Activated naive CD4-positive, alpha-beta T cell treated with anti-CD3 and anti-CD28 coated beads, Interleukin-2, amount 50 U/mL, for 24 hours (primary cell): ENCODE data around the gene PDE9A.
A peak's percentile ranks its signal among the peaks of the same experiment; 100 is the strongest.

Experiments used
- H3K27ac Mint-ChIP-seq: one replicate; pipeline ENCODE4 v1.8.0; 2021; ENCODE audit warnings: mild to moderate bottlenecking, mixed read lengths
- H3K27me3 Mint-ChIP-seq: one replicate; pipeline ENCODE4 v1.8.0; 2021; ENCODE audit warnings: mixed read lengths
- H3K36me3 Mint-ChIP-seq: one replicate; pipeline ENCODE4 v1.8.0; 2021; ENCODE audit warnings: mixed read lengths
- H3K4me1 Mint-ChIP-seq: one replicate; pipeline ENCODE4 v1.8.0; 2021; ENCODE audit warnings: mixed read lengths
- H3K4me3 Mint-ChIP-seq: one replicate; pipeline ENCODE4 v1.8.0; 2021; ENCODE audit warnings: mild to moderate bottlenecking, mixed read lengths
- H3K9me3 Mint-ChIP-seq: one replicate; pipeline ENCODE4 v1.8.0; 2021; ENCODE audit warnings: mixed read lengths

Gene PDE9A

GRCh38 chr21:42646076-42646825 lies 7.2 kb upstream of the PDE9A start:
- Mint-ChIP-seq H3K4me1 (no peaks in the 10 kb centered on the region), H3K36me3 (no peaks in the 10 kb centered on the region), H3K9me3 (no peaks in the 10 kb centered on the region)

GRCh38 chr21:42646836-42647235 lies 6.6 kb upstream of the PDE9A start:
- H3K27me3 Mint-ChIP-seq, result no peaks in the 10 kb centered on the region
- no peaks in the 10 kb centered on the region for H3K36me3 Mint-ChIP-seq
- peaks cover 1% of the 10 kb centered on the region for H3K4me1 Mint-ChIP-seq
- no peaks in the 10 kb centered on the region for H3K9me3 Mint-ChIP-seq
- H3K4me3 Mint-ChIP-seq, result no peak overlapping the region
- H3K27ac Mint-ChIP-seq, result no peak overlapping the region

More at GRCh38 chr21:42646076-42646825, 7.2 kb upstream of the PDE9A start:
- Mint-ChIP-seq H3K27ac (no peak overlapping the region), H3K4me3 (no peak overlapping the region), H3K27me3 (no peaks in the 10 kb centered on the region)

DNA sequence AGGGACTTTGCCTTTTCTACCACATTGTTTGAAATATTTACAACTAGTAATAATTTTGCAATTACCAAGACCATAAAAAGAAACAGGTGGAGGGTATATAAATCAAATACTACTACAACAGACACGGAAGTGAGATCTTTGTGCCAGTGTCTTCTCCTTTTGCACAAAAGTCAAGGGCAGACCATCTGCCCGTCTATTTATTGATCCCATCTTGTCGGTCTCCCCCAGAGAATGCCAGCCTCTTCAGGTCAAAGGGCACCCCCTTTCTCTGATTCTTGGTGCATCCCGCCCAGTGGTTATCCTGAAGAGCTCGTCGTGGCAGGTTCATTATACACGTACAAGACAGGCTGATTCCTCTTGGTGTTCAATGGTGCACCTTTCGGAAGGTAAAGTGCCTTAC lies 4.8 kb upstream of the PDE9A start:
- Mint-ChIP-seq H3K4me3 (no peak overlapping the region), H3K27ac (no peak overlapping the region), H3K27me3 (no peaks in the 10 kb centered on the region), H3K36me3 (no peaks in the 10 kb centered on the region), H3K4me1 (peaks cover 5% of the 10 kb centered on the region), H3K9me3 (no peaks in the 10 kb centered on the region)

- H3K4me1 Mint-ChIP-seq, result peaks cover 6% of the 10 kb centered on the region
- no peaks in the 10 kb centered on the region for H3K9me3 Mint-ChIP-seq
- no peak overlapping the region for H3K27ac Mint-ChIP-seq
- no peaks in the 10 kb centered on the region for H3K27me3 Mint-ChIP-seq
- no peak overlapping the region for H3K4me3 Mint-ChIP-seq
- no peaks in the 10 kb centered on the region for H3K36me3 Mint-ChIP-seq
These were observed 4.0 kb upstream of the PDE9A start for GRCh38 chr21:42649122-42650032.

DNA sequence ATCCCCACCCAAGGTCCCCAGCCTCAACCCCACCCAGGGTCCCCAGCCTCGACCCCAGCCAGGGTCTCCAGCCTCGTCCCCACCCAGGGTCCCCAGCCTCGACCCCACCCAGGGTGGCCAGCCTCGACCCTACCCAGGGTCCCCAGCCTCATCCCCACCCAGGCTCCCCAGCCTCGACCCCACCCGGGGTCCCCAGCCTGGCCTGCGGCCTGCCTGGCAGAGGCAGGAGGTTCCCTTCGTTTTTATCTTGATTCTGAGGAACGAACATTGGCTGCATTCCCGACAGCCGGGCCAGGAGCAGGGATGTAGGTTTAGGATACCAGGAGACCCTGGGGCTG lies 3.4 kb upstream of the PDE9A start:
- peaks cover 12% of the 10 kb centered on the region for H3K4me1 Mint-ChIP-seq
- no peaks in the 10 kb centered on the region for H3K27me3 Mint-ChIP-seq
- no peak overlapping the region for H3K4me3 Mint-ChIP-seq
- no peaks in the 10 kb centered on the region for H3K9me3 Mint-ChIP-seq
- no peaks in the 10 kb centered on the region for H3K36me3 Mint-ChIP-seq
- no peak overlapping the region for H3K27ac Mint-ChIP-seq

GRCh38 chr21:42650441-42651421 lies 2.7 kb upstream of the PDE9A start:
- Mint-ChIP-seq H3K36me3 (no peaks in the 10 kb centered on the region), H3K4me1 (peaks cover 19% of the 10 kb centered on the region), H3K9me3 (no peaks in the 10 kb centered on the region), H3K27ac (peak overlapping the region; percentile 0), H3K27me3 (no peaks in the 10 kb centered on the region), H3K4me3 (peak overlapping the region; percentile 23)

GRCh38 chr21:42651515-42652401 lies 1.7 kb upstream of the PDE9A start:
- peaks cover 28% of the 10 kb centered on the region for H3K4me1 Mint-ChIP-seq
- peak overlapping the region; percentile 61 for H3K4me3 Mint-ChIP-seq

DNA sequence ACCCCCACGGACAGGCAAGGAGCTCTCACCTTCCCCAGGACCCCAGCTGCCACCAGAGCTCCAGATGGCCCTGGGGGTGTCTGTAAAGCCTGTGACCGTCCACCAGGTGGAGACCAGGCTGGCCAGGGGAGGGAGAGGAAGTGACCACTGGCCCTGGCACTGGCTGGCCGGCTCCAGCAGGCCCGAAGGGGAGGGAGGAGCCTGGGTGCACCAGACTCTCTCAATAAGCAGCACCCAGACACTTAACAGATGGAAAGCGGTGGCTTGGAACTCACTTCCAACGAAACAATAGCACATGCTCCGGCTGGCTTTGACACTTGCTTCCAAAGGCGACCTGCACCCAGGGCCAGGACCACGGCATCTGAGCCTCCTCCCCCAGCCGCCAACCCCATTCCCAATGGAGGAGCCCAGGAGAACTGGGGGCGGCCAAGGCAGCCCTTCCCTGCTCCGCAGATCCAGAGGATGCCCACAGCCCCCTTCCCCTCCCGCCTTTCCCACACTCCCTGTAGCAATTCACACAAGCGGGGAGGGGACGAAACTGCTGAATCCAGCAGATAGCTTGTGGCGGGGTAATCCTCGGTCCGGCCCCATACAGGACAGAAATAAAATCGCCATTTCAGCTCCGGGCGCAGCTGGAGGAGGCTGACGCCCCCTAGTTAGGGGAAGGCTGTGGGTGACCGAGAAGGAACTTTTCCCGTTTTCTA lies 742 bp upstream of the PDE9A start:
- Mint-ChIP-seq H3K27me3 (no peaks in the 10 kb centered on the region), H3K27ac (no peak overlapping the region), H3K9me3 (no peaks in the 10 kb centered on the region), H3K4me3 (peak overlapping the region; percentile 80), H3K4me1 (peaks cover 30% of the 10 kb centered on the region), H3K36me3 (no peaks in the 10 kb centered on the region)

More at GRCh38 chr21:42651515-42652401, 1.7 kb upstream of the PDE9A start:
- Mint-ChIP-seq H3K9me3 (no peaks in the 10 kb centered on the region), H3K36me3 (no peaks in the 10 kb centered on the region), H3K27me3 (no peaks in the 10 kb centered on the region), H3K27ac (peak overlapping the region; percentile 17)

DNA sequence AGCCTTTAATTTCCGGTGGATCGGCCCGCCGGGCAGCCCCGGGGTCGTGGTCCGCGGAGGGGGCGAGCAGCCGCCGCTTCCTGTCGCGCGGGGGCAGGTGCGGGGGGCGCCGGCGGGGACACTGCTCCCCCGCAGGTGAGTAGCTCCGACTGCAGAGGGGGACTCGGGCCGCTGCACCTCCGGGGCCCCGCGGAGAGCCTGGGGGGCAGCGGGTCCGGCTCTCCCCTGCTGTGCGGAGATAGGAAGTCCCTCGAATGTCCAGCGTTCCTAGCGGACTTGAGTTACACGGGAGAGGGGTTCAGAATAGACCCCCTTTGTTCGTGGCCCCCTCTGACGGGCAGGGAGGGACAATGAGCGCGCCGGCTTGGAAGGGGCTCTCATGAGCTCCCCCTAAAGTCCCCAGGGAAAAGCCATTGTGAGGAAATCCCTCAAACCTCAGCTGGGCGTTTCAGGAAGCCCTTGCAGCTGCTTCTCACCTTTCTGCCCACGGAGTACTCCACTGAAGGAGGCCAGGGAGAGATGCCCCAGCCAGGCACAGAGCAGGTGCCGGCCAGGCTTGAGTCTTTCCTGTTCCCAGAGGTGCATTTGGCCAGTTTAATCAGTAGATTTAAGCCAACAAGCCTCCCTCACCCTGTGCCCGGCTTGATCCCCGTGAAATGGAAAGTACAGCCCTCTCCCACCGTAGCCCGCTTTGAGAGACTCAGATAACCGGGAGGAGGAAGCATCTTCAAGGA lies 925 bp downstream of the PDE9A start:
- Mint-ChIP-seq H3K4me3 (peak overlapping the region; percentile 62), H3K9me3 (no peaks in the 10 kb centered on the region), H3K36me3 (no peaks in the 10 kb centered on the region), H3K27me3 (no peaks in the 10 kb centered on the region), H3K27ac (no peak overlapping the region), H3K4me1 (peaks cover 37% of the 10 kb centered on the region)

- Mint-ChIP-seq H3K27me3 (no peaks in the 10 kb centered on the region), H3K4me1 (peaks cover 37% of the 10 kb centered on the region)
These were observed 1.7 kb downstream of the PDE9A start for GRCh38 chr21:42654913-42655795.

DNA sequence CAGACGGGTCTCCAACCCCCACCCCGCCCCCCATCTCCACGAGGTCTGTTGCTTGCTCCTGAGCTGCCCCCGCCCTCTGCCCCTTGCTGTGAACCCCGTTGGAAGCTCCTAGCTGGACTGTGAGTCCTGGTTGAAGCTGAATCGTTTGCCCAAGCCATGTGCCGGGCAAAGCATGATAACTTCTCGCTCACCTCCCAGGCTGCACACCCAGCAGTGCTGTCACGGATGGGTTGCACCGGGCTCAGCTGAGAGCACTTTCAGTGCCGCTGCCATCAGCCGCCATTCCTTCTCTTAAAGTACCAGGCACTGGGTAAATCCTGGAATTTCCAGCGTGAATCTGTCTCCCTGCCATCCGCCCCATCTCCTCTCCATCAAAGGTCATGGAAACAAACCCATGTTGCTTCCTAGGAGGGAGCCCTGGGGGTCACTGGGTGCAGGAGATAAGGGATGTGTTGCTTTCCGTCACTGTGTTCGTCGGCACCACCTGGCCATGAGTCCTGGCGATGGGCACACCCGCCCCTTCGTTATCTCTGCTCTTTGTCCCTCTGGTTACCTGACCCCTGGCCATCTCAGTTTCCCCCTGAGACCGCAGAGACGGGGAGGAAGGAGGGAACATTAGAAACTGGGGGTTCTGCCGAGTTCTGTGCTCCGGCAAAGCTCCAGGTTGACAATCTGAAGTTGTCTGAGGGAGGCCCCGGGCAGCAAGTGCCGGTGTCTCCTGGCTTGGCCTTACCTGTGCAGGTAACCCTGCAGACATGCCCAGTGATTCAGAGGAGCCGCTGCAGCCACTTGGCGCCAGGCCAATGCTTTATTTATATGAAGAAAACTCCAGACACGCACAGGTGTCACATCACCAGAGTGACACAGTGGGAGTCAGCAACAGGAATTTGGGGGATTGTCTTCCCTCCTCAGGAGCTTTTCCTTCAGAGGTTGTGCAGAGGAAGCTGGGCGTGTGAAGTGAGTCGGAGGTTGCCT lies 2.7 kb downstream of the PDE9A start:
- peak overlapping the region; percentile 9 for H3K4me3 Mint-ChIP-seq
- no peaks in the 10 kb centered on the region for H3K36me3 Mint-ChIP-seq
- no peaks in the 10 kb centered on the region for H3K9me3 Mint-ChIP-seq
- no peaks in the 10 kb centered on the region for H3K27me3 Mint-ChIP-seq
- peaks cover 37% of the 10 kb centered on the region for H3K4me1 Mint-ChIP-seq
- peak overlapping the region; percentile 30 for H3K27ac Mint-ChIP-seq

More at GRCh38 chr21:42654913-42655795, 1.7 kb downstream of the PDE9A start:
- peak overlapping the region; percentile 62 for H3K4me3 Mint-ChIP-seq
- no peaks in the 10 kb centered on the region for H3K36me3 Mint-ChIP-seq
- no peaks in the 10 kb centered on the region for H3K9me3 Mint-ChIP-seq
- H3K27ac Mint-ChIP-seq, result peak overlapping the region; percentile 15

DNA sequence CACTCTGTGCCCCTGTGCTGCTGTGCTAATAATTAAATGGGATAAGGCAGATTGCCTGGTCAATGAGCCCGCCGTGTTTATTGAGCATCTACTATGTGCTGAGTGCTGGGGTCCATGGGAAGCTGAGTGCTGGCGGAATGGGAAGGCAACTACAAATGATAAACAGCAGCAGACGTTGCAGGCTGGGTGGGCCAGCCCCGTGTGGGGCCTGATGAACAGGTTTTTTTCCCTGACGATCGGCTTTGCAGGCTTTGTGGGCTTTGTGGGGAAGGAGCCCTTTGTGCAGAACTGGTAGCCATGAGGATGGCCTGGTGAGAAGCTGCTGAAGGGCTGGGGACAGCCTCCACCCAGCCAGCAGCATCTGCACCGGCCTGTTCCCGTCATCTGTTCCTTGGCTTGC lies 3.5 kb downstream of the PDE9A start:
- H3K36me3 Mint-ChIP-seq, result no peaks in the 10 kb centered on the region
- no peaks in the 10 kb centered on the region for H3K27me3 Mint-ChIP-seq
- H3K9me3 Mint-ChIP-seq, result no peaks in the 10 kb centered on the region
- H3K4me1 Mint-ChIP-seq, result peaks cover 35% of the 10 kb centered on the region
- H3K4me3 Mint-ChIP-seq, result no peak overlapping the region
- no peak overlapping the region for H3K27ac Mint-ChIP-seq
